B cell (primary cell): Measurements from ENCODE around the gene LCE3C. TPM values are rescaled to one million over a fixed set of nuclear protein-coding genes. Genes with fewer than 3 reads are reported as not detected.

Source experiments
- ATAC-seq: fragments of 200-7000 bp; cut with Tn5 transposase; one replicate; pipeline ENCODE4 v1.10.0; 2021; ENCODE audit warnings: low read depth, mild to moderate bottlenecking, moderate number of reproducible peaks, moderate library complexity
- CTCF ChIA-PET: fragments of 350-600 bp; sonication (Branson Sonifier 250); formaldehyde crosslinking; loops from one replicate; lab custom pipeline; 2021; ENCODE audit warnings: antibody characterized with exemption, inconsistent platforms; lab: Charles Lee
- POLR2A ChIA-PET: fragments of 350-600 bp; sonication (Branson Sonifier 250); formaldehyde crosslinking; loops from one replicate; lab custom pipeline; 2021; ENCODE audit warnings: antibody characterized with exemption; lab: Charles Lee
- DNase-seq: peaks from one replicate; pipeline ENCODE4 v3.0.0; 2013
- H2AFZ ChIP-seq: 2 replicates; pipeline ENCODE4 v1.6.1; 2012; ENCODE audit warnings: mild to moderate bottlenecking, low read depth, low read length; ENCODE audit not compliant: insufficient read depth, poor library complexity, severe bottlenecking
- H3K27ac ChIP-seq, 2 donors: 1 replicate in 1 of 2; 2 replicates in 1 of 2; pipeline ENCODE4 v1.5.1; 2012 to 2013; ENCODE audit warnings: low read length in 2 of 2, mild to moderate bottlenecking in 2 of 2, moderate library complexity in 1 of 2
- H3K27me3 ChIP-seq, 4 experiments: fragments of 200-600 bp in 1 of 4; sonication (generic) in 1 of 4; replicated peaks in 1 of 4; 1 replicate in 2 of 4; 2 replicates in 2 of 4; pipeline versions ENCODE4 v1.6.1 to v1.7.0; 2013 to 2016; ENCODE audit warnings: low read length in 3 of 4, mild to moderate bottlenecking in 2 of 4, mixed read lengths in 1 of 4, moderate library complexity in 1 of 4; ENCODE audit not compliant: insufficient read depth in 4 of 4, control insufficient read depth in 3 of 4; ENCODE audit errors: control extremely low read depth in 1 of 4
- H3K36me3 ChIP-seq, 2 experiments: replicated peaks in 1 of 2; 1 replicate in 1 of 2; 2 replicates in 1 of 2; pipeline versions ENCODE4 v1.6.1 to v1.7.1; 2013; ENCODE audit warnings: low read length in 1 of 2; ENCODE audit not compliant: insufficient read depth in 2 of 2, control insufficient read depth in 1 of 2; ENCODE audit errors: control extremely low read depth in 1 of 2, extremely low read depth in 1 of 2
- H3K4me1 ChIP-seq, 2 donors: fragments of 200-600 bp in 1 of 2; sonication (generic) in 1 of 2; 1 replicate in 1 of 2; 2 replicates in 1 of 2; pipeline versions ENCODE4 v1.5.1 to v1.6.1; 2013 to 2017; ENCODE audit warnings: low read length in 2 of 2; ENCODE audit not compliant: control insufficient read depth in 2 of 2, insufficient read depth in 2 of 2
- H3K4me2 ChIP-seq: replicated peaks from 2 replicates; pipeline ENCODE3; 2012; ENCODE audit warnings: mild to moderate bottlenecking, low read depth, low read length; ENCODE audit not compliant: poor library complexity, severe bottlenecking
- H3K4me3 ChIP-seq, 5 experiments: fragments of 200-600 bp in 1 of 5; sonication (generic) in 1 of 5; 1 replicate in 3 of 5; 2 replicates in 2 of 5; pipeline versions ENCODE4 v1.5.1 to v1.7.0; 2011 to 2016; ENCODE audit warnings: low read length in 4 of 5, mild to moderate bottlenecking in 4 of 5, low read depth in 2 of 5, control low read depth in 1 of 5, moderate library complexity in 1 of 5; ENCODE audit not compliant: insufficient read depth in 1 of 5; ENCODE audit errors: control extremely low read depth in 1 of 5, extremely low read depth in 1 of 5
- H3K79me2 ChIP-seq: fragments of 200-600 bp; sonication (generic); one replicate; pipeline ENCODE4 v1.6.0; 2016; ENCODE audit warnings: low read length; ENCODE audit not compliant: control insufficient read depth, insufficient read depth
- H3K9ac ChIP-seq: fragments of 200-600 bp; sonication (generic); 2 replicates; pipeline ENCODE4 v1.6.1; 2017; ENCODE audit warnings: mild to moderate bottlenecking, low read length, moderate library complexity
- H3K9me3 ChIP-seq, 3 donors: one replicate each; pipeline versions ENCODE4 v1.6.1 to v1.7.1; 2013; ENCODE audit warnings: low read length in 2 of 3; ENCODE audit not compliant: control insufficient read depth in 2 of 3, insufficient read depth in 1 of 3; ENCODE audit errors: control extremely low read depth in 1 of 3
- H4K20me1 ChIP-seq: 2 replicates; pipeline ENCODE4 v1.6.0; 2012; ENCODE audit warnings: mild to moderate bottlenecking, low read length; ENCODE audit not compliant: insufficient read depth, control insufficient read depth, poor library complexity, severe bottlenecking
- H3K27ac Mint-ChIP-seq: one replicate; pipeline ENCODE4 v1.8.0; 2021; ENCODE audit warnings: mixed read lengths
- H3K27me3 Mint-ChIP-seq: one replicate; pipeline ENCODE4 v1.8.0; 2021; ENCODE audit warnings: mixed read lengths
- H3K4me1 Mint-ChIP-seq: one replicate; pipeline ENCODE4 v1.8.0; 2021; ENCODE audit warnings: mixed read lengths
- H3K4me3 Mint-ChIP-seq: one replicate; pipeline ENCODE4 v1.8.0; 2021; ENCODE audit warnings: mixed read lengths
- H3K9me3 Mint-ChIP-seq: one replicate; pipeline ENCODE4 v1.8.0; 2022; ENCODE audit warnings: mixed read lengths; ENCODE audit not compliant: insufficient read depth
- EZH2 ChIP-seq: IDR thresholded peaks from 2 replicates; pipeline ENCODE4 v1.6.1; 2012; ENCODE audit warnings: borderline replicate concordance, low read depth, mild to moderate bottlenecking, moderate library complexity, low read length; ENCODE audit not compliant: insufficient read depth, poor library complexity, severe bottlenecking
- WGBS: methylation state at CpG from one replicate; pipeline ENCODE4 v1.1.5; 2013; ENCODE audit warnings: missing lambda C conversion rate; ENCODE audit not compliant: insufficient coverage; 5-methylcytosine and 5-hydroxymethylcytosine counted together
- intact Hi-C: fragments of 100-400 bp; cut with micrococcal nuclease; formaldehyde crosslinking; loops from one replicate; pipeline ENCODE4 v1.10.0; 2022
- polyA plus RNA-seq: library from polyadenylated mRNA; depleted of rRNA; stranded (reverse); fragments of >200 nt; gene quantifications from 2 replicates; pipeline ENCODE4 v1.2.3, GENCODE V29; 2012
- total RNA-seq, 2 donors: library from RNA; stranded (reverse); fragments of 120-200 nt in 1 of 2; gene quantifications; 1 replicate in 1 of 2; 2 replicates in 1 of 2; pipeline versions ENCODE4 v1.2.3 to v1.2.4, GENCODE V29; 2013 to 2022
- TF ChIP-seq, protein P1 (sequence below): fragments of 200-600 bp; IDR thresholded peaks from one replicate; pipeline ENCODE4 v1.8.0; 2022; ENCODE audit warnings: antibody characterized with exemption, mild to moderate bottlenecking

Gene LCE3C
- total and polyA plus RNA-seq, 2 donors (not counting 1 experiment from before 2014, with no cell fraction given) = not detected

DNA sequence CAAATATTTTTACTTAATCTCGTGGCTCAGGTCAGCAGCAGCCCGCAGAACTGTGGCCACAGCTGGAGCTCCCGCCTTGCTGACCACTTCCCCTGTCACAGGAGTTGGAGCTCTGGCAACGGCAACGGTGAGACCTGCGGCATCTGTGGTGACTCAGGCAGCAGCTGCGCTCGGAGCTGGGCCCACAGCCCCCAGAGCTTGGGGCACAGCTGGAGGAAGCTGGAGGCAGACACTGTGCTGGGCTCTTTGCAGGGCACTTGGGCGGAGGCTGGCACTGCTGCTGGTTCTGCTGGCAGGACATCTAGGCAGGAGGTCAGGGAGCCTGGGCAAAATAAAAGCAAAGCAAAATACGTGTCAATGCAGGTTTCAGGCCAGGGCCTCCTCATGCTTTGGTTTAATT lies 22.8 kb downstream of the LCE3C start, which contains the start of gene LCE3A:
LCE3A (minus strand) TSS at position 301 of the 400 bp plus-strand sequence; CDS start at position 301, 0 bp downstream.
- H3K27ac ChIP-seq = no peak within 1 kb of the TSS
- H3K4me2 ChIP-seq = no peak within 1 kb of the TSS
- 20% methylated on average over 9 of the region's 10 CpGs for WGBS
- no peak for TF ChIP-seq EZH2
- TF ChIP-seq, protein P1, sequence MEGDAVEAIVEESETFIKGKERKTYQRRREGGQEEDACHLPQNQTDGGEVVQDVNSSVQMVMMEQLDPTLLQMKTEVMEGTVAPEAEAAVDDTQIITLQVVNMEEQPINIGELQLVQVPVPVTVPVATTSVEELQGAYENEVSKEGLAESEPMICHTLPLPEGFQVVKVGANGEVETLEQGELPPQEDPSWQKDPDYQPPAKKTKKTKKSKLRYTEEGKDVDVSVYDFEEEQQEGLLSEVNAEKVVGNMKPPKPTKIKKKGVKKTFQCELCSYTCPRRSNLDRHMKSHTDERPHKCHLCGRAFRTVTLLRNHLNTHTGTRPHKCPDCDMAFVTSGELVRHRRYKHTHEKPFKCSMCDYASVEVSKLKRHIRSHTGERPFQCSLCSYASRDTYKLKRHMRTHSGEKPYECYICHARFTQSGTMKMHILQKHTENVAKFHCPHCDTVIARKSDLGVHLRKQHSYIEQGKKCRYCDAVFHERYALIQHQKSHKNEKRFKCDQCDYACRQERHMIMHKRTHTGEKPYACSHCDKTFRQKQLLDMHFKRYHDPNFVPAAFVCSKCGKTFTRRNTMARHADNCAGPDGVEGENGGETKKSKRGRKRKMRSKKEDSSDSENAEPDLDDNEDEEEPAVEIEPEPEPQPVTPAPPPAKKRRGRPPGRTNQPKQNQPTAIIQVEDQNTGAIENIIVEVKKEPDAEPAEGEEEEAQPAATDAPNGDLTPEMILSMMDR = no peak
- peaks cover 0 to 14% (median 12%) of the 10 kb centered on the region in 3 donors for H3K9me3 ChIP-seq
- no peaks in the 10 kb centered on the region for H4K20me1 ChIP-seq
- Mint-ChIP-seq H3K4me1 (no peaks in the 10 kb centered on the region), H3K27ac (no peak within 1 kb of the TSS), H3K27me3 (peaks cover 36% of the 10 kb centered on the region), H3K9me3 (peaks cover 12% of the 10 kb centered on the region), H3K4me3 (no peak within 1 kb of the TSS)
- H3K79me2 ChIP-seq = no peaks in the 10 kb centered on the region
- CTCF ChIA-PET = no interaction called here
- H2AFZ ChIP-seq = no peak within 1 kb of the TSS
- POLR2A ChIA-PET = no interaction called here
- no peak within 1 kb of the TSS for H3K4me3 ChIP-seq
- intact Hi-C loops = no loop called here
- no peaks in the 10 kb centered on the region for H3K4me1 ChIP-seq
- peaks cover 0 to 12% (median 0%) of the 10 kb centered on the region in 4 experiments for H3K27me3 ChIP-seq
- ATAC-seq (no peak), DNase-seq (no peak)
- H3K9ac ChIP-seq = no peak within 1 kb of the TSS
- no peaks in the 10 kb centered on the region for H3K36me3 ChIP-seq

DNA sequence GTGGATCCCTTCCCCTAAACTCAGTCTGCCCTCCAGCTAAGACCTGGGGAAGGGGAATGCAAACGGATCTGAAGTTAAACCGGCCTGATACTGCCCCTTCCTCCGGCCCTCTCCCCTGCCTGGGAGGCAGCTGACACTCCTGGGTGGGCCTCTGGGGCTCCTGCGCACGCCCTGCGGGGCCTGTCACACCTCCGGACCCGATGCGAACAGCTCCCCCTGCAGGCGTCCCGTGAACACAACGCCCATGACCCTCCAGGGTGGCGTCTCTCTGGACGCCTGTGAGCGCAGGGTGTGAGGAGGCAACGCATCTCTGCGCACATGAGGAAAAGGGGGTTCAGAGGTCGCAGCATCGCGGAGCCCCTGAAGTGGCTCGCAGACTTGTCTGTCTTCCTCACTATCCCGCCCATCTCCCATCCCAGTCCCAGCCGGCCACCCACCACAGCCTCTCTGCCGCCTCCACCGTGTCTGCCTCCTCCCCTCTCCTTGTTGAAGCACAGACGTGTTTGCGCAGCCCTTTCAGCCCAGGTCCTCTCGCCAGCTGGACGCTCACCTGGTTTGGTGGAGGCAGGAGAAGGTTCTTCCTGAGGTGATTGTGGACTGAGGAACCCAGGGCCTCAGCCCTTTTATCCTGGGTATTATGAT lies 23.3 kb downstream of the LCE3C start:
- intact Hi-C loops = no loop called here
- CTCF ChIA-PET = no interaction called here

More for the DNA sequence above, 23.3 kb downstream of the LCE3C start:
- H2AFZ ChIP-seq = no peak overlapping the region
- no peak overlapping the region for H3K4me3 ChIP-seq
- no peaks in the 10 kb centered on the region for H3K4me1 Mint-ChIP-seq
- DNase-seq (no peak), ATAC-seq (no peak)
- no peak overlapping the region for H3K9ac ChIP-seq
- POLR2A ChIA-PET = no interaction called here
- TF ChIP-seq, protein P1 = no peak
- no peak for TF ChIP-seq EZH2
- peaks cover 41% of the 10 kb centered on the region for H3K27me3 Mint-ChIP-seq
- peaks cover 0 to 12% (median 0%) of the 10 kb centered on the region in 4 experiments for H3K27me3 ChIP-seq
- WGBS = 24% methylated on average over 20 of the region's 29 CpGs
- no peak overlapping the region for H3K4me2 ChIP-seq
- H3K4me1 ChIP-seq = no peaks in the 10 kb centered on the region
- H3K9me3 ChIP-seq = peaks cover 0 to 12% (median 9%) of the 10 kb centered on the region in 3 donors
- H3K36me3 ChIP-seq = no peaks in the 10 kb centered on the region
- no peak overlapping the region for H3K4me3 Mint-ChIP-seq
- no peaks in the 10 kb centered on the region for H4K20me1 ChIP-seq
- H3K79me2 ChIP-seq = no peaks in the 10 kb centered on the region
- H3K27ac ChIP-seq = no peak overlapping the region
- H3K27ac Mint-ChIP-seq = no peak overlapping the region
- peaks cover 10% of the 10 kb centered on the region for H3K9me3 Mint-ChIP-seq
